Nasal cavity respiratory epithelium epithelial cell of viscerocranial mucosa (primary cell): ENCODE results near the gene PHYKPL. TPM values are rescaled to one million over a fixed set of nuclear protein-coding genes. Genes with fewer than 3 reads are reported as not detected.

ENCODE experiments used
- total RNA-seq: library from RNA; depleted of rRNA; stranded (reverse); fragments of >200 nt; gene quantifications from 2 replicates; pipeline ENCODE4 v1.2.3, GENCODE V29; 2014

PHYKPL gene
- total RNA-seq: 24.6 and 29.6 TPM in 2 replicates

DNA sequence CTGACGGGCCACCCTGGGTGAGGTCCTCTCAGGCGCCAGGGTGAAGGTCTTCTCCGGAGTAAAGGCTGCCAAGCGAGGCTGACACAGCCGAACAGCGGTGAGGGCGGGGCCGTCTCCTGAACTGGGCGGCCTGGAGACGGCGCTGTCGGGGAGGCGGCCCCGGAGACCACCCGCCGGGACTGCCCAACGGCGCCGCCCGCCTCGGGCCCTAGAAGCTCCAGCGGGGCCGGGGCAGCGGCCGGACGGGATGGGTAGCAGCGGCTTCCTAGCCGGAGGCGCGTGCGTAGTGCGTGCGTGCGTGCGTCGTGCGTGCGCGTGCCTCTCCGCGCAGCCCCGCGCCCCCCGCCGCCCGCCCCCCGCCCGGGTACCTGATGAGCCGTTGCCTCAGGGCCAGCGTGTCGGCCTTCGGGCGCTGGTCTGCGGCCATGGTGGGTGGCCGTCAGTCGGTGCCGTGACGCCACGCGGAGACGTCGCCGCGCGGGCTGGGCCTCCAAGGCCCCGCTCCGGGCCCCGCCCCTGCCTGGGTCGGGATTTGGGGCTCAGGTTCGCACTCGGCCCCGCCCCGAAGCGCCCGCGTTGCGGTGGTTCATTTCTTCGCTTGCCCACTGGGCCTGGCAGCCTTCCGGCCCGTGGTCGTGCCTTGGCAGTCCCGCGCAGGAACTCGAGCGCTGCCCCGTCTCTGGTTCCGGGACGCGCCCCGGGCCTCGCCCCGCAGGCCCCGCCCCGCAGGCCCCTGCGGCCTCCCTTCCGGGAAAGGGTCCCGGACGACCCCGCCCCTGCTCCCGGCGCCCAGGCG is at the start of gene PHYKPL:
PHYKPL (minus strand) TSS at position 679 of the 796 bp plus-strand sequence; CDS start at position 427, 252 bp downstream.

DNA sequence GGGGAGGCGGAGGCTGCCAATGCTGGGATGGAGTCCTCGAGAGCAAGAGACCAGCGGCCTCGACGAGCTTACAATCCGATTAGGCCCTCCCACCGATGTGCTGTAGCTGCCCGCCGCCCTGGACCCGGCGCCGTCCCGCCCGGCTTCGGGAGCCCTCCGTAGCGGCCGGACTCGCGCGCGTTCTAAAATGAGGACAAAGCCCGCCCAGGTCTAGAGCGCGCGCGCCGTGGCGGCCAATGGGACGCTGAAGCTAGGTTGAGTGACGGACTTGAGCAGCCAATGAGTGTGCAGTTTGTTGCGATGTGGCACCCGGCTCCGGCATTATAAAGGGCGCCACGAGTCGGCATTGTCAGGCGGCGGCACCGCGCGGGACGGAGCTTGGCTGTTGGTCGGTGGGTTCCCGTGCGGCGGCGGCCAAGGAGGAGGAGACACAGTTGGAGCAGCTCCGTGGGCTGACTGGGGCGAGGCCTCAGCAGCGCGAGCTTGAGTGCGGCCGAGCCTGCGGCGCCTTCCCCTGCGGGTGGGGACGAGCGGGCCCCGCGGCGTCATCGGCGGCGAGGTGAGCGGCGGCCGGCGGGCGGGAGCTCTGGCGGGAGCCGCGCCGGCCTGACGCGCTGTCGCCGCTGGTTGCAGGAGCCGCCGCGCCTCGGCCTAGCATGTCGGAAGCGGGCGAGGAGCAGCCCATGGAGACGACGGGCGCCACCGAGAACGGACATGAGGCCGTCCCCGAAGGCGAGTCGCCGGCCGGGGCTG is 28.2 kb downstream of the PHYKPL start, which contains the start of gene HNRNPAB:
HNRNPAB (plus strand) TSS at position 352 of the 753 bp plus-strand sequence; CDS start at position 657, 305 bp downstream.

DNA sequence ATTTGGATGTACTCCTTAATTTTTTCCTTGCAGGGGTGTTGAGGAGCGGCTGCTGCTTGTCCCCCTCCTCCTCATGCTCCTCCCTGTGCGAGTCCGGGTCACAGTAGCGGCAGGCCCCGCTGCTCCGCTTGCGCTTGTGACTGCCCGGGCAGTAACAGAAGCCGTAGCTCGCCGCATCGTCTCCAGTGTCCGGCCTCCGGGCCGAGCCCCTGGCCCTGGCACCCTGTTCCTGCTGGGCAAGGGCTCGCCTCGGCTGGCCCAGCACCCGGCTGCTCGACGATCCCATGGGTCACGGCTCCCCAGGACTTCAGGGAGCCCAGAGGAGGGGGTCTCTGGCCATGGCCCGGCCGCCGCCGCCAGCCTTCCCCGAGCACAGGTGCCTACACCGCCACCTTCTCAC is 45.6 kb downstream of the PHYKPL start, which contains the start of gene GMCL2:
GMCL2 (minus strand) TSS at position 358 of the 400 bp plus-strand sequence; CDS start at position 286, 72 bp downstream.

Other genes with a start within 250 kb of the PHYKPL start
- not detected in 2 replicates for gene PROP1, start 236.6 kb downstream of the PHYKPL start, total RNA-seq
- gene N4BP3, start 119.3 kb downstream of the PHYKPL start, total RNA-seq: 5.8 TPM in 2 replicates
- gene RMND5B, start 101.8 kb downstream of the PHYKPL start, total RNA-seq: 36.4 and 43.7 TPM in 2 replicates
- gene NHP2, start 78.9 kb downstream of the PHYKPL start, total RNA-seq: 114 and 144 TPM in 2 replicates
- not detected in 2 replicates for gene GMCL2, start 45.4 kb downstream of the PHYKPL start, total RNA-seq
- 64.9 and 71.9 TPM in 2 replicates for gene HNRNPAB, start 28.3 kb downstream of the PHYKPL start, total RNA-seq